Spleen (tissue), 7 donors: ENCODE results near the gene ADCK2.

Experiments used
- CTCF ChIP-seq, 11 experiments: fragments of 200-600 bp in 7 of 11; fragments of 450-650 bp in 4 of 11; sonication (generic) in 4 of 11; IDR thresholded peaks in 8 of 11; conservative IDR thresholded peaks in 3 of 11; 1 replicate in 7 of 11; 2 replicates in 4 of 11; pipeline versions ENCODE4 v1.4.0 to v1.8.0; 2016 to 2021; ENCODE audit warnings: antibody characterized with exemption in 11 of 11, inconsistent platforms in 4 of 11, mild to moderate bottlenecking in 1 of 11
- POLR2A ChIP-seq, 3 donors: fragments of 450-650 bp; IDR thresholded peaks; one replicate each; pipeline ENCODE4 v1.5.1; 2017; ENCODE audit warnings: antibody characterized with exemption in 3 of 3, mild to moderate bottlenecking in 1 of 3
- donor health status: DM: no; HTN: no; CAD: no; lungs with moderate emphysema.
- donor health status: DM: no; HTN: no; CAD: no.
- donor health status: DM: no; HTN: no; CAD: no.

- TF ChIP-seq CTCF (IDR thresholded peaks at IDR 0.05 in 8 of 11, conservative IDR thresholded peaks at IDR 0.05 in 3 of 11) (no peak), POLR2A (IDR thresholded peaks at IDR 0.05) (no peak)
Measured at GRCh38 chr7:140679186-140679585, 6.4 kb downstream of the ADCK2 start.
